Measurements from ENCODE around the gene PKDREJ.

- no peak for TF ChIP-seq CTCF (IDR thresholded peaks at IDR 0.05)
- no peak for TF ChIP-seq EP300 (IDR thresholded peaks at IDR 0.05)
Observed at GRCh38 chr22:46245511-46245910, 17.6 kb downstream of the PKDREJ start.

All from stomach (tissue), 4 donors.